HL-60/S4 (cell line): ENCODE data around the gene WDR74.
"Not testable (repeated sequence)": the region's sequence is repeated elsewhere in the genome, so short reads cannot be mapped to it uniquely, and the experiment has no call there.

ENCODE experiments used
- in situ Hi-C: fragments of 300-500 bp; cut with MboI; formaldehyde crosslinking; loops from 2 replicates; pipeline ENCODE4 v1.14.3; 2022; ENCODE audit warnings: low sequenced_read_pairs

Gene WDR74

DNA sequence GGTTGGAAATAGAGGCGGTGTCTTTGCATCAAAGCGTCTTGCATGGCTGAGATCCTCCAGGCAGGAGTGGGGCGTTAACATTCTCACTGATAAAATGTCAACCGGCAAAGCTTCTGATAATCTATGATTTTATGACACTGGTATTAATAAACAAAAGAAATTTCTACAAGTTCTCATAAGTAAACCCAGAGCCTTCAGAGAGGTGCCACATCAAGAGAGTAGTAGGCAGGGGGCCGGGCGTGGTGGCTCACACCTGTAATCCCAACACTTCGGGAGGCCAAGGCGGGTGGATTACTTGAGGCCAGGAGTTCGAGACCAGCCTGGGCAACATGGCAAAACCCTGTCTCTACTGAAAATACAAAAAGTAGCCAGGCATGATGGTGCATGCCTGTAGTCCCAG lies 3.5 kb upstream of the WDR74 start:
- in situ Hi-C loops: not testable (repeated sequence)

DNA sequence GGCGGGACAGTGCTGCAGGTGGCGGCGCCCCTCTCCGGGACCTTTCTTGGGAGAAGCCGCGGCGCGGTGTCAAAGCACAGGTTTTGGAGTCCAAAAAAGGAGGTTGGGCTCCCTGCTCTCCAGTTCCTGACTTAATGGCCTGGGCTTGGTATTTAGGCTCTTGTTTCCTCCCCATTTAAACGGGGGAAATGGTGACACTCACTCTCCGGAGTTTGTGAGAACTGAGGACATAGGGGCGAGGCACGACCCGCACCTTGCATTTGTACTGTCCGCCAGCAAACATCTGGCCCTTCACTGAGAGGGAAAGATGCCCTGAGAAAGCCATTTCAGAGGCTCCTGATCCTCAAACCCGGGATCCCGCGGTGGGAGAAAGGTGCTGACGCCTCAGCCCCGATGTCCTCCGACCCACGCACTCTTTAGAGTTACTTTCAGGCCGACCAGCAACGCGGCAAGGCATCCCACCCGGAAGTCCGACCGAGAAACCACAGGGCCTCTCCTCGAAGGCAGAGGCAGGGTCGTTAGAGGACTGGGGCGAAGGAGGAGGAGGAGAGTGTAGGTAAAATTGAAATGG lies 2.9 kb upstream of the WDR74 start:
- in situ Hi-C loops: no loop called here

DNA sequence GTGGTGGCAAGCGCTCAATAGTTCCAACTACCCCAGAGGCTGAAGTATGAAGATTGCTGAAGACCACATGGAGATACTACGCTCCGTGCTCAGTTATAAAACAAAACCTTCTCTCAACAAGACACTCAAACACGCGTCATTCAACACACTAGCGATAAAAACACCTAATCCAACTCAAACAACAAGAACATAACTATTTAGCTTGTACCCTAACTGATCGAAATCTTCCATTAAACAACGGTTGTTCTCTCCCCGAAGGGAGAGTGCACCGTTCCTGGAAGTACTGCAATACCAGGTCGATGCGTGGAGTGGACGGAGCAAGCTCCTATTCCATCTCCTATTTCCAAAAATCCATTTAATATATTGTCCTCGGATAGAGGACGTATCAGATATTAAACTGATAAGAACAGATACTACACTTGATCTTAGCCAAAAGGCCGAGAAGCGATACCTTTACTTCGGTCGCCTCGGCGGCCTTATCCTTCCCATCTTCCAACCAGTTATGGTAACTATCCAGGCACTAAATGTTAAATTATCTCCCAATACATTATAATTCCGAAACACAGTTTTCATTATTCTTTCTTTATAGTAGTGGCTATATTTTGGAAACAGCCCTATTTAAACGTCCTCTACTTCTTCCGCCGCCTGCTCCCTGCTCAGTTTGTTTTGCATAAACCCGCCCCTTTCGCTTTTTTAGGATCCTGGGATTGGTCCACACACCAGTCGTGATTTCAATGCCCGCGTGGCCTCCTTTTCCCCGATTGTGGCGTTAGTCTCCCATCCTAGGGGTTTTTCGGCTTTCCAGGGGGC lies 2.2 kb upstream of the WDR74 start:
- in situ Hi-C loops: no loop called here

DNA sequence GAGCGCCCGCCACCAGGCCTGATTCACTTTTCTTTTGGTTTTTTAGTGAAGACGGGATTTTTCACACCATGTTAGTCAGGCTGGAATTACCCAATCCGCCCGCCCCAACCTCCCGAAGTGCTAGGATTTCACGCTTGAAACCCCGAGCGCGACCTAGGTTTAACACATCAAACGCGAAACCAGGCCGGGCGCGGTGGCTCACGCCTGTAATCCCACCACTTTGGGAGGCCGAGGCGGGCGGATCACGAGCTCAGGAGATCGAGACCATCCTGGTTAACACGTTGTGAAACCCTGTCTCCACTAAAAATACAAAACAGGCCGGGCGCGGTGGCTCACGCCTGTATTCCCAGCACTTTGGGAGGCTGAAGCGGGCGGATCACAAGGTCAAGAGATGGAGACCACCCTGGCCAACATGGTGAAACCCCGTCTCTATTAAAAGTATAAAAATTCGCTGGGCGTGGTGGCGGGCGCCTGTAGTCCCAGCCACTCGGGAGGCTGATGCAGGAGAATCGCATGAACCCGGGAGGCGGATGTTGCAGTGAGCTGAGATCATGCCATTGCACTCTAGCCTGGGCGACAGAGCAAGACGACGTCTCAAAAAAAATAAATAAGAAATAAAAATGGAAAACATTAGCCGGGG lies 1.5 kb upstream of the WDR74 start:
- in situ Hi-C loops: not testable (repeated sequence)

DNA sequence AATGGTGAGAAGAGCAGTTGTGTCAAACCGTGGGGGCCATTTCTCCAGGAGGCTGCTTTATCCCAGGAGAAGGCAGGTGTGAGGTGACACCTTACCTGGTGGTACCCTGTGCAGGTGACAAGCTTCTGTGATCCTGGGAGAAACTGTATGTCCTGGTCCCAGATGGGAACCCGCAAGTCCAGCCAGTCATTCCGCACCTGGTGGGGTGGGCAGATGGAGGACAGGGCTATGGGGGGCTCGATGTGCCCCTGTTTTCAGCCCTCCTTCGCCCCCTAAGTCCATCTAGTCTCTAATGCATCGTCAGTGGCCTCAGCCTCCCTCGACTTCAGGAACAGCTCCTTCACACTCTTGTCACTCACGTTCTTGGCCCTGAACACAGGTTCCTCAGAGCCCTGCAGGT lies 4.1 kb downstream of the WDR74 start:
- in situ Hi-C loops: no loop called here

DNA sequence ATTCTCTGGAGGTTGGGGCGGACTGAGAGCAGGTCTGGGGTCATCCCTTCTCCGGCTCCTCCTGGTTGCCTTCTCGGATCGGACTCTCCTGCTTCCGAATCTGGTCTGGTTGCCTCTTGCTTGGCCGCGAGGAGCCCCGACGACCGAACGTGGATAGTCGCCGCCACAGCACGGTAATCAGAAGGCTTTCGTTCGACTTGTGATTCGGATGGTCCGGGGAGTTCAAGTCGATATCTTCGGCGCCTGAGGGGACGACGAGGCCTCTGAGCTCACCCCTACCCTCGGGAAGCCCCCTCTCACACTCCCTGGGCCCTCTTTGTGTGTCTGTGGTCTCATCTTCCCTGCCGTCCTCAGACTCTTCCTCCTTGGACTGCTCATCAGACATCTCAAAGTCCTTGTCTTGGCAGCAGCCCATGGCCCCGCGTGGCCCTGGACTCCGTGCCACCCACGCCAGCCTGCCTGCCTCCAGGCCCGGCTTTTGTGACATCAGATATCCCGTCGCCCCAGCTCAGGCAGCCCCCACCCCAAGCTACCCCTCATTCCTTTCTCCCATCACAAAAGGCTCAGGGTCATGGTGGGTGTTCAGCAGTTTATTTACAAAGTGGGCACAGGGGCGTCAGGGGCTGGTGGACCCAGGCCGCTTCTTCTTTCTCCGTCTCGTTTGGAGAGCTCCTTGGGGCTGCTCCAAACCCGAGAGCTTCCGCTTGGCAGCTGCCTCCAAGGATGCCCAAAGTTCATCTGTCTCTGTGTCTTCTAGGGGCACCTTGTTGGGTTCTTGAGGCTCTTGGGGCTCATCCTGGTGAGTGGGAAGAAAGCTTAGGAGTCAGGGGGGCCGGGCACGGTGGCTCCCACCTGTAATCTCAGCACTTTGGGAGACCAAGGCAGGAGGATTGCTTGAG lies 6.8 kb downstream of the WDR74 start, which contains the start of gene TEX54:
TEX54 (minus strand) TSS at position 506 of the 899 bp plus-strand sequence.
- in situ Hi-C loops: no loop called here

DNA sequence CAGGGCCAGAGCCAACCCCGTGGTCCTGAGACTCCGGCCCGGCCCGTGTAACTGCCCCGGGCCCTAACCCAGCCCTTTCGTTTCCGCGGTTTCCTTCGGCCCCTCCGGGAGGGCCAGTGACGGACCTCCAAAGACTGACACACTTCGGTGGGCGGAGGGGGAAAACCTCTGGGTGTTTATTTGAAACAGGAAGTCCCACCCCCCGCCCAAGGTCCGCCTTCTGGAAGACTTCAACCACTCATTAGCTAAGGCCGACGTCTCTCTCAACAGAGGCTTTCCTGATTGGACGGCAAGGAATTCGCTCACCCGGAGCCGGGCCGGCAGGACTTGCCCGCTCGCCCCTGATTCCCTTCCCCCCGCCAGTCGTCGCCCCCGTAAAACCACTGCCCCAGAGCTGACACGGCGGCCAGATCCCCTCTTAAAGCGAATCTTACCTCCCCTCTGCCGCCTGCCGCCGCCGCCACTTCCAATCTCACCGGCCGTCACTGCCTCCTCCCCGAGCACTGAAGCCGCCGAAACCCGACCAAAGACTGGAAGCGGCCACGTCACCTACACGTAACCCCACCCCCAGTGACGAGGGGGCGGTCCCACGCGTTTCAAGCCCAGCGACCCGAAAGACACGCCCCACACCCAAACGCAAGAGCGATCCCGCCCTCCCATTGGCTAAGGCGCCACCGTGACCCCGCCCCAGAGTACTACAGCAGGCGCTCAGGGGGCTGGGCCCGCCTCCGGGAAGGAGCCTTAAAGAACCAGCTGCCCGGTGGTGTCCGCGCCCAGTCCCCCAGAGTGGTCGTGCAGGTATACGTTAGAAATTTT lies 7.7 kb downstream of the WDR74 start, which contains the start of gene STX5:
STX5 (minus strand) TSS at position 532 of the 816 bp plus-strand sequence. CDS start 808 bp downstream, outside the sequence.
- in situ Hi-C loops: no loop called here

DNA sequence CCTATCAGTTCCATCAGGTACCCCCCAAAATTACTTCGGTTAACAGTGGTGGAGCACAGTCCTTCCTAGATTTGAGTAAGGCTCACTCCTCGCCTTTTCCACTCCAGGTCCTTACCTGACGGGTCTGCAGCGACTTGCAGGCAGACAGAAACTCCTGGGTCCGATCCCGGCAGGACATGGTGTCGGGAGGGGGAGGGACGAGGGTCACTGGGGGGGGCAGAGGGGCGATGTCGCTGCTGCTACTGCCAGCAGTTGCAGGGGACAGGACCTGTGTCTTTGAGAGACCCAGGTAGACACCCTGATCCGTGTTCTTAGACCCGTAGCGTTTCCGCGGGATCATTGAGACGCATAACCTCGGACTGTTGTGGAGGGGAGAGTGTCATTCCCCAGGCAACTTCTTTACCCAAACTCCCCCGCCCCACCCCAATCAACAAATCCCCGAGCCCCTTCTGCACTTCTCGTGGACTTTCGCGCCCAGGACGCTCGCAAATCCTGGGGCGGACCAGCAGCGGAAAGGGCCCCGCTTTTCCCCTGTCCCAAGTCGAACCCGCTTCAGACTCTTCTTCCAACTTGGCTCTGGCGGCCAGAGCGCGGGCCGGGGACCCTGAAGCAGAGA lies 8.4 kb downstream of the WDR74 start:
- in situ Hi-C loops: no loop called here

DNA sequence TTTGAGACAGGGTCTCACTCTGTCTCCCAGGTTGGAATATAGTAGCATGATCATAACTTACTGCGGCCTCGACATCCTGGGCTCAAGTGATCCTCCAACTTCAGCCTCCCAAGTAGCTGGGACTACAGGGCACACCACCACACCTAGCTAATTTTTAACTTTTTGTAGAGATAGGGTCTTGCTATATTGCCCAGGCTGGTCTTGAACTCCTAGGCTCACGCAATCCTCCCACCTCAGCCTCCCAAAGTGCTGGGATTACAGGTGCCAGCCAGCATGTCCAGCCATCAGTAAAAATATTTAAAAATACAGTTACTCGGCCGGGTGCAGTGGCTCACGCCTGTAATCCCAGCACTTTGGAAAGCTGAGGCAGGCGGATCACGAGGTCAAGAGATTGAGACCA lies 11.3 kb downstream of the WDR74 start:
- in situ Hi-C loops: not testable (repeated sequence)

DNA sequence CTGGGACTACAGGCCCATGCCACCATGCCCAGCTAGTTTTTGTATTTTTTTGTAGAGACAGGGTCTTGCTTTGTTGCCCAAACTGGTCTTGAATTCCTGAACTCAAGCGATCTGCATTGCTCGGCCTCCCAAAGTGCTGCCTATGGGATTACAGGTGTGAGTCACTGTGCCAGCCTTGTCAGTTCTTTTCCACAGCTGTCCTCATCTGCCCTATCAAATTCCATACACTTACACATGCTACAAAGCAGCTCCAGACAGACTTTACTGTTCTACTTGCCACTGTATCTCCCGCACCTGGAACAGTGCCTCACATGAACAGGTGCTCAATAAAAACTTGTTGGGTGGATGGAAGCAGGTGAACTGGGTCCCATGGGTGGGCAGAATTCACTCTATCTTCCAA lies 15.7 kb downstream of the WDR74 start:
- in situ Hi-C loops: no loop called here

DNA sequence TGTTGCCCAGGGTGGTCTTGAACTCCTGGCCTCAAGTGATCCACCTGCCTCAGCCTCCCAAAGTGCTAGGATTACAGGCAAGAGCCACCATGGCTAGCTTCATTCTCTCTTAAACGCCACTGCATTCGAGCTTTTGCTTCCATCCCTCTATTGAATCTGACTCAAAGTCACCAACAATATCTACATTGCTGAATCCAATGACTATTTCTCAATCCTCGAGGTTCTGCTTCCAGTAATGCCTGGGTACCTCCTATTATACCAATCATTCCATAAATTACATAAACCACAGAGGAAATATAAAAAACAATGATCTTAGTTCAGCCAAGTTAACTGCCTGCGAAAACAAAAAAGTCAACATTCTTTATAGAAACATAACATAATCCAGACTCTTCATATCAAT lies 22.3 kb downstream of the WDR74 start:
- in situ Hi-C loops: no loop called here

DNA sequence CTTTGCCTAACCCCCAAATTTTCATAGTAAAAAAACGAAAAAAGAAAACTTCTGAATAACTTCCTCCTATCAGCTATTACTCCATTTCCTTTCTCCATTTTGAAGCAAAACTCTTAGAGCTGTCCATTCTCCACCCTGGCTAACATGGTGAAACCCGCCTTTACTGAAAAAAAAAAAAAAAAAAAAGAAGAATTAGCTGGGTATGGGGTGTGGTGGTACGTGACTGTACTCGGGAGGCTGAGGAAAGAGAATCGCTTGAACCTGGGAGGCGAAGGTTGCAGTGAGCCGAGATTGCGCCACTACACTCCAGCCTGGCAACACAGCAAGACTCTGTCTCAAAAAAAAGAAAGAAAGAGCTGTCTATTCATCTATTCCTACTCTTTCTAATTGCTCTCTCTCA lies 22.8 kb downstream of the WDR74 start:
- in situ Hi-C loops: no loop called here

DNA sequence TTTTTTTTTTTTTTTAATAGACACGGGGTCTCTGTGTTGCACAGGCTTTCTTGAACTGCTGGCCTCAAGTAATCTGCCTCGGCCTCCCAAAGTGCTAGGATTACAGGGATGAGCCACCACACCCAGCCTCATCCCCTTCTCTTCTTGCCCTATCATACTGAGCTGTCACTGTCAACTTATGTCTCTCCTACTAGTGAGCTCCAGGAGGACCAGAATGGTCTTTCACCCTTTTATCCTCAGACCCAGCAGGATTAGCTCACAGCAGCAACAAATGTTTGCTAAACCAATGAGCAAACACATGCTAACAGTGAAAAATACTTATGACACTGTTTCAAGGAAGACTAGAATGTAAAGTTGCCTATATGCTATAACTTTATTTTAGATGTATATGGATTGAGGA lies 27.7 kb downstream of the WDR74 start:
- in situ Hi-C loops: no loop called here

DNA sequence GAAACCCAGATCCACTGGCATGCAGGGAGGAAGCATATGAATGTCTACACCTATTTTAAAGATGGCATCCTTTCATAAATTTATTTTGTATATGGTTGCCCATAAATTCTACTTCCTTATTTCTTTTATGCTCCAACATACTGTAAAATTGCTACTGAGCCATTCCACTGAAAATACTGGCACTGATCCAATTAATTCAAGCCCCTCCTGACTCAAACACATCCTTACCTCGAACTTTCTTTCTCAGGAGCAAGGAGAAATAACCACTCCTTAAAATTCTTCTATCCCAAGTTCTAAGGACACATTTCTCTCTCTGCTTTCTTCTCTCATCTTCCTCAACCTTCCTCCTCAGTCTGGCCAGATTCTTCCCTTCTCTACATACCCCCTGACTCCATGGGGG lies 28.6 kb downstream of the WDR74 start:
- in situ Hi-C loops: no loop called here

DNA sequence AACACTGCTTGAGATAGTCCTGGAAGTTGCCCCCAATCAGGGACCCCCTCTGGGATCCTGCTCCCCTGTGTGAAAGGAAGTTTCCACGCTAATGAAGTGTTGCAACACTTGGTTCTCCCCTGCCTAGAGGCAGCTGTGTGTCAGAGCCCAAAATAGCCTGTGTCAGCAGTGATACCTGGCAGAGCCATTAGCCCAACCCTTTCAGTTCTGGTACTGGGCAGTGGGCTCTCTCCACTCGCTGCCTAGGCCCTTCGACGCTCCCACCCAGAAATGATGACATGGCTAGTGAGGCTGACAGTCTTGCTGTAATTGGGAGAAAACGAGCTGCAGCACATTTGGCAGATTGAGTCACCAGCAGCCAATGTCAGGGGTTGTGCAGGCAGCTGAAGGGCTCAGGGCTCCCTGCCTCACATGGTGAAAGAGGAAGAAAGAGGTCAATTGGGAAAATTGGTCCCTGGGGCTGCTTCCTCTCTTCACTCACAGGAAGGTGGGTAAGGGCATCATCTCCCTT lies 32.7 kb downstream of the WDR74 start:
- in situ Hi-C loops: no loop called here

DNA sequence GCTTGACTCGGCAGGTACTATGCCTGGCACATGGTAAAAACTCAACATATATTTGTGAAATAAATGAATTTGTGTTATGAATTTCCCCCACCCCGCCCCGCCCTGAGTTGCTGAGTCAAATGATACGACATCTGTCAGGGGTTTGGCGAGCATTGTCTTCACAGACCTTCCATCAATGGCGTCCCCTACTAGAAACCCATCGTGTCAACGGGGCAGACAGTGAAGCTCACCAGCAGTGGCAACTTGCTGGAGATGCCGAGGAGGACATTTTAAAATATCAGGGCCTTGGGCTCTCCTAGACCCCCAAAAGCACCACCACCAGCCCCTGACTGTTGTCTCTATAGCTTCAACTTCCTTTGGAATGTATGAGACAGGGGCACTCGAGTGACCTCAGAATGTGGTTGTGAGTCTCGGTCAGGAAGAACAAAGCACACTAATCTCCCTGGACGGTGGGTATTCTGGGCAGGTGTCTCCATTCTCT lies 33.4 kb downstream of the WDR74 start:
- in situ Hi-C loops: no loop called here

DNA sequence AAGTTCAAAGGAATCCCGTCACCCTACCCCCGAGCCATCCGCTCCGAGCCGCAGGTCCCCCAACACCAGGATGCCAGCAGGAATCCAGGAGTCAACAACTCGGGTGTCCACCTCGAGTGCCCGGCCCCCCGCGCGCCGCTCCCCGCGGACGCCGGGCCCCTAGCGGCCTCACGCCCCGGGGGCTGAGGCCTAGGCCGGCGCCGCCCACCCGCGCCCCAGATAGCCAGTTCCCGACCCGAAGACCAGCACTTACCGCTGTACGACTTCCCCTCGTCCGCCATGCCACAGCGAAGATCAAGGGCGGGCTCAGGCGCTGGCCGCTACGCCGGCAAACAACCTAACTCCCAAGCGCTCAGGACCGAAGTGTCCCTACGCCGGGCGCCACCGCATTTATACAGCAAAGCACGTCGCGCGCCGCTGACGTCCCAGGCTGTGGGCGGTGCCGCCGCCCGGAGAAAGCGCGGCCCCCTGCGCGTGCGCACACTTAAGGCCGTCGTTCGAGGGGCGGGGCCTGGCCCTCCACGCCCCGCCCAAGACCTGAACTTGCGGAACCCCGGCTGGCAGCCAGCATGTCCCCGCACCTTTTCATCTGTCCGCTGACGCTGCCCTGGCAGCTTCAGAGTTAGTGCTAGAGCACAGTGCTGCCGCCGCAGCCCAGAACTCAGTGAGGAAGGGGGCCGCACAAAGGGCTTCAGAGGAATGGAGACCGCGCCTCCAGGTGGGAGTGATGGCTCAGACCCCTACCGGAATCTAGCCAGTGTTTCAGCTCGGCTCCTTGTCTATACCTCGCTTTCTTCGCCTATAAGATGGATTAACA lies 34.1 kb downstream of the WDR74 start, which contains the start of gene NXF1:
NXF1 (minus strand) TSS at position 365 of the 817 bp plus-strand sequence; CDS start at position 281, 84 bp downstream.
- in situ Hi-C loops: no loop called here

DNA sequence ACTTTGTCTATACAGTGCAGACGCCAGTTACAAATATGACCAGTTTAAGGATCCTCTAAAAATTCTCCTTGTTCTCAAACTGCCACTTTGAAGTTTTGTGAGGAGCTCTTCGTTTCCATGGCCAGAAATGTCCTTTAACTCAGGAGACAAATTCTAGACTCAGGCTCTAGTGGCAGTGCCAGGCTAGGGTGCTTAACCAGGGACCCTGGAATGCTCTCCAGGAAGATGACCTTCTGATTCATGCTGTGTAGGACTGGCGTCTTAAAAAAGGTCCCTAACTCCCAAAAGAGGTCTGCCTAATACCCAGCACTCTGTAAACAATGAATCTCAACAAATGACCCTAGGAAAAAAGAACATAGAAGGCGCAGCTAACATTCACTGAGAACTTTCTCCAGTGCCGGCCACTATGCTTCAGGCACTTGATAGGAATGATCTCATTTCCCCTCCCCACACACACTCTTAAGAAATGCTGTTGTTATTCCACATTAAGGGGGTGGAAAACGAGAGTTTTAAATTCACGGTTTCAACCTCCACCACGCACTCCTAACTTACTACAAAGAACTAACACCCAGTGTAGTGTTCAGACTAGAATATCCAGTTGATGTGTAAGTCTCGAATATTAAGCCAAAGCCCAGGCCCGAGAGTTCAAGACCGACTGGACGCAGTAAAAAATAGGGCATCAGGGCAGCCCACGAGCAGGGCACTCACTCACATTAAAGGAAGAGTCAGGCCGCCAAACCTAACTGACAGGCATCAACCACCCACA lies 34.9 kb downstream of the WDR74 start:
- in situ Hi-C loops: no loop called here
